Thyroid gland (tissue), 4 donors: ENCODE results near the gene NUDCD2.

Experiments used
- POLR2A ChIP-seq, 2 donors: fragments of 450-650 bp; IDR thresholded peaks; one replicate each; pipeline ENCODE4 v1.6.1; 2017; ENCODE audit warnings: antibody characterized with exemption in 2 of 2, mild to moderate bottlenecking in 2 of 2, moderate library complexity in 1 of 2
- TF ChIP-seq, protein P1 (sequence below), 6 experiments: fragments of 200-600 bp in 3 of 6; fragments of 450-650 bp in 3 of 6; sonication (generic) in 3 of 6; IDR thresholded peaks; one replicate each; pipeline ENCODE4 v1.5.1; 2016 to 2019; ENCODE audit warnings: antibody characterized with exemption in 6 of 6, mild to moderate bottlenecking in 2 of 6, inconsistent platforms in 1 of 6, moderate library complexity in 1 of 6

DNA sequence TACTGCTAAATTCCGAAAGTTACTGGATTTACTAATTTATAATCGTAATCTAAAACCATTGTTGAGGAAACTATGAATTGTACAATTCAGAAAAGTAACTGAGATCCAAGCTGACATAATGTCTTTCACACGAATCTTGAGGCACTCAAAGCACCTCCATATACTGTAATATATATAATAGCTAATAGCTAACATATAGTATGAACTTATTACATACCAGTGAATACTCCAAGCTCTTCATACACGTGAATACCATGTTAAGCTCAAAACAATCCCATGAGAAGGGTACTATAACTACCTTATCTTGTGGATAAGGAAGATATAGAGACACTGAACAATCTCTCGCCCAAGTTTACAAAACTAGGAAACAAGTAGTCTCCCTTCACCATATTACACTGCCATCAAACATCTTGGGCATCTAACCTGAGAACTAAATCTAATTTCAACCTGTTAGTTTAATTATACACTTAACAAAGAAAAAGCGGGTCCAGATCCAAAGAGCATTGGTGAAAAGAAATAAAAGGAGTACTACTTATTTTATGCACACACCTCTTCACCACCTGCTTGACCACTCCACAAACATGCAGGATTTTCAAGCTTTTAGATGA is 1.0 kb downstream of the NUDCD2 start:
- TF ChIP-seq, protein P1, sequence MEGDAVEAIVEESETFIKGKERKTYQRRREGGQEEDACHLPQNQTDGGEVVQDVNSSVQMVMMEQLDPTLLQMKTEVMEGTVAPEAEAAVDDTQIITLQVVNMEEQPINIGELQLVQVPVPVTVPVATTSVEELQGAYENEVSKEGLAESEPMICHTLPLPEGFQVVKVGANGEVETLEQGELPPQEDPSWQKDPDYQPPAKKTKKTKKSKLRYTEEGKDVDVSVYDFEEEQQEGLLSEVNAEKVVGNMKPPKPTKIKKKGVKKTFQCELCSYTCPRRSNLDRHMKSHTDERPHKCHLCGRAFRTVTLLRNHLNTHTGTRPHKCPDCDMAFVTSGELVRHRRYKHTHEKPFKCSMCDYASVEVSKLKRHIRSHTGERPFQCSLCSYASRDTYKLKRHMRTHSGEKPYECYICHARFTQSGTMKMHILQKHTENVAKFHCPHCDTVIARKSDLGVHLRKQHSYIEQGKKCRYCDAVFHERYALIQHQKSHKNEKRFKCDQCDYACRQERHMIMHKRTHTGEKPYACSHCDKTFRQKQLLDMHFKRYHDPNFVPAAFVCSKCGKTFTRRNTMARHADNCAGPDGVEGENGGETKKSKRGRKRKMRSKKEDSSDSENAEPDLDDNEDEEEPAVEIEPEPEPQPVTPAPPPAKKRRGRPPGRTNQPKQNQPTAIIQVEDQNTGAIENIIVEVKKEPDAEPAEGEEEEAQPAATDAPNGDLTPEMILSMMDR (IDR thresholded peaks at IDR 0.05), result no peak
- no peak for TF ChIP-seq POLR2A (IDR thresholded peaks at IDR 0.05)
